GM18505 (cell line): ENCODE data around the gene TRAF3IP3.

Experiments
- ATAC-seq: cut with Tn5 transposase; IDR thresholded peaks from one replicate; pipeline ENCODE4 v1.9.1; 2021; ENCODE audit not compliant: unreplicated experiment
- POLR2A ChIP-seq: IDR thresholded peaks from 4 replicates; pipeline ENCODE4 v1.6.1; 2011; ENCODE audit warnings: borderline replicate concordance; ENCODE audit not compliant: insufficient read depth, insufficient read length; ENCODE audit errors: extremely low read depth

TRAF3IP3 gene

GRCh38 chr1:209805875-209806760 lies 50.3 kb downstream of the TRAF3IP3 start, which contains the start of gene IRF6:
IRF6 (minus strand) TSS chr1:209806142; CDS start chr1:209801413, 4,729 bp downstream.
- ATAC-seq = peak; percentile 87
- TF ChIP-seq POLR2A = peak; percentile 44

- no peak for TF ChIP-seq POLR2A
- ATAC-seq = no peak
These were observed 51.7 kb downstream of the TRAF3IP3 start for GRCh38 chr1:209807509-209807908.

GRCh38 chr1:209808059-209808581 lies 52.3 kb downstream of the TRAF3IP3 start:
- no peak for TF ChIP-seq POLR2A
- no peak for ATAC-seq

GRCh38 chr1:209809611-209810010 lies 53.8 kb downstream of the TRAF3IP3 start:
- no peak for ATAC-seq
- no peak for TF ChIP-seq POLR2A

GRCh38 chr1:209810783-209811182 lies 54.9 kb downstream of the TRAF3IP3 start:
- ATAC-seq = no peak
- no peak for TF ChIP-seq POLR2A

- no peak for ATAC-seq
- no peak for TF ChIP-seq POLR2A
These were observed 58.0 kb downstream of the TRAF3IP3 start for GRCh38 chr1:209813902-209814301.

- no peak for TF ChIP-seq POLR2A
- ATAC-seq = no peak
These were observed 59.6 kb downstream of the TRAF3IP3 start for GRCh38 chr1:209815490-209815889.

GRCh38 chr1:209815931-209816341 lies 60.1 kb downstream of the TRAF3IP3 start:
- no peak for ATAC-seq
- TF ChIP-seq POLR2A = no peak

GRCh38 chr1:209816923-209817322 lies 61.1 kb downstream of the TRAF3IP3 start:
- no peak for TF ChIP-seq POLR2A

GRCh38 chr1:209817691-209818090 lies 61.8 kb downstream of the TRAF3IP3 start:
- TF ChIP-seq POLR2A = no peak
- no peak for ATAC-seq

More at GRCh38 chr1:209816923-209817322, 61.1 kb downstream of the TRAF3IP3 start:
- no peak for ATAC-seq

GRCh38 chr1:209819058-209819457 lies 63.2 kb downstream of the TRAF3IP3 start:
- TF ChIP-seq POLR2A = no peak
- no peak for ATAC-seq

GRCh38 chr1:209820986-209821385 lies 65.1 kb downstream of the TRAF3IP3 start:
- no peak for ATAC-seq
- TF ChIP-seq POLR2A = no peak

- no peak for ATAC-seq
- TF ChIP-seq POLR2A = no peak
These were observed 66.9 kb downstream of the TRAF3IP3 start for GRCh38 chr1:209822706-209823105.

GRCh38 chr1:209823143-209824041 lies 67.5 kb downstream of the TRAF3IP3 start:
- no peak for ATAC-seq
- no peak for TF ChIP-seq POLR2A
